PC-9 (cell line): ENCODE results near the gene ITLN1. TPM values are rescaled to one million over a fixed set of nuclear protein-coding genes. Genes with fewer than 3 reads are reported as not detected.
"Not testable (repeated sequence)": the region's sequence is repeated elsewhere in the genome, so short reads cannot be mapped to it uniquely, and the experiment has no call there.

Source experiments
- BruUV-seq: library from RNA; stranded (reverse); fragments of 400-500 nt; replicated peaks from 2 replicates; lab custom pipeline; 2021; lab: Mats Ljungman, UMichigan
- CTCF ChIA-PET: fragments of 300-600 bp; sonication (Branson Sonifier 250); formaldehyde crosslinking; loops from one replicate; lab custom pipeline; 2022; ENCODE audit warnings: antibody characterized with exemption; lab: Charles Lee
- POLR2A ChIA-PET: fragments of 300-600 bp; sonication (Branson Sonifier 250); formaldehyde crosslinking; loops from one replicate; lab custom pipeline; 2022; ENCODE audit warnings: antibody characterized with exemption; ENCODE audit not compliant: unreplicated experiment; lab: Charles Lee
- DNase-seq, 2 experiments: peaks; one replicate each; pipeline versions ENCODE4 v3.0.0 to v3.0.0-alpha.2; 2015 to 2022; ENCODE audit warnings: mixed read lengths in 1 of 2
- H2AFZ ChIP-seq: fragments of 200-600 bp; sonication (generic); 2 replicates; pipeline ENCODE4 v1.8.1; 2017; ENCODE audit warnings: antibody characterized with exemption
- H3F3A ChIP-seq: fragments of 200-600 bp; sonication (generic); 2 replicates; pipeline ENCODE4 v1.8.1; 2017; ENCODE audit warnings: antibody characterized with exemption, mild to moderate bottlenecking, low read depth; ENCODE audit not compliant: insufficient read depth
- H3K27ac ChIP-seq: fragments of 200-600 bp; sonication (generic); 2 replicates; pipeline ENCODE4 v1.6.1; 2016; ENCODE audit warnings: mixed run types
- H3K27me3 ChIP-seq: fragments of 200-600 bp; sonication (generic); 2 replicates; pipeline ENCODE4 v1.6.1; 2016; ENCODE audit warnings: low read depth, mixed run types; ENCODE audit not compliant: insufficient read depth
- H3K36me3 ChIP-seq: fragments of 200-600 bp; sonication (generic); 2 replicates; pipeline ENCODE4 v1.6.1; 2016; ENCODE audit warnings: low read depth, mixed run types
- H3K4me1 ChIP-seq: fragments of 200-600 bp; sonication (generic); replicated peaks from 2 replicates; pipeline ENCODE4 v1.6.1; 2016; ENCODE audit warnings: mixed run types; ENCODE audit not compliant: insufficient read depth
- H3K4me2 ChIP-seq: fragments of 200-600 bp; sonication (generic); 2 replicates; pipeline ENCODE4 v1.6.1; 2017; ENCODE audit warnings: mixed run types
- H3K4me3 ChIP-seq: fragments of 200-600 bp; sonication (generic); 2 replicates; pipeline ENCODE4 v1.6.1; 2016; ENCODE audit warnings: mixed run types
- H3K79me2 ChIP-seq: fragments of 200-600 bp; sonication (generic); 2 replicates; pipeline ENCODE4 v1.6.1; 2017; ENCODE audit warnings: low read depth, mixed run types
- H3K9me2 ChIP-seq: fragments of 200-600 bp; sonication (generic); 2 replicates; pipeline ENCODE4 v1.8.1; 2017; ENCODE audit warnings: mild to moderate bottlenecking; ENCODE audit not compliant: insufficient read depth
- H3K9me3 ChIP-seq: fragments of 200-600 bp; sonication (generic); 2 replicates; pipeline ENCODE4 v1.8.1; 2016; ENCODE audit warnings: low read depth; ENCODE audit not compliant: insufficient read depth
- H4K20me1 ChIP-seq: fragments of 200-600 bp; sonication (generic); 2 replicates; pipeline ENCODE4 v1.8.1; 2017; ENCODE audit not compliant: insufficient read depth
- EZH2 ChIP-seq: fragments of 200-600 bp; sonication (generic); IDR thresholded peaks from 2 replicates; pipeline ENCODE4 v1.8.0; 2017; ENCODE audit warnings: antibody characterized with exemption, low read depth
- intact Hi-C: fragments of 100-400 bp; cut with micrococcal nuclease; formaldehyde crosslinking; loops from one replicate; pipeline ENCODE4 v1.10.0; 2022; ENCODE audit not compliant: unreplicated experiment
- total RNA-seq: library from RNA; stranded (reverse); gene quantifications from 2 replicates; pipeline ENCODE4 v1.2.3, GENCODE V29; 2021
- TF ChIP-seq, protein P1 (sequence below): fragments of 200-600 bp; sonication (generic); conservative IDR thresholded peaks from 2 replicates; pipeline ENCODE4 v1.6.1; 2017; ENCODE audit warnings: mixed run types, antibody characterized with exemption, mild to moderate bottlenecking, moderate library complexity

Gene ITLN1
- total RNA-seq, 1 experiment from 2014 or later = not detected

DNA sequence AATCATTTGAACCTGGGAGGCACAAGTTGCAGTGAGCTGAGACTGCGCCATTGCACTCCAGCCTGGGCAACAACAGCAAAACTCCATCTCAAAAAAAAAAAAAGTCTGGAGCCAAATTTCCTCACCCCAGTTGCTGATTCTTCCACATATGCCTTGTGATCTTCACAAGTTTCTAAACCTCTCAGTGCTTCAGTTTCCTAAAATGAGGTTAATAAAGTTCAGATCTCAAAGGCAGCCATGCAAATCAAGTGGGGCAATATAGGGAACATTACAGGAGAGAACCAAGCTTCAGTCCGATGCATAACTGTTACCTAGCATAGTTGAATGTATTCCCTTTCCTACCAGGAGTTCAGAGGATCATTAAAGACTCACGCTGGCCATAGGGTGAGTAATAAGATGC lies 4.8 kb downstream of the ITLN1 start:
- H3F3A ChIP-seq = no peaks in the 10 kb centered on the region
- H3K27ac ChIP-seq = no peak overlapping the region
- no peaks in the 10 kb centered on the region for H3K9me3 ChIP-seq
- CTCF ChIA-PET = no interaction called here
- no peak for TF ChIP-seq EZH2
- no peak overlapping the region for H3K4me3 ChIP-seq
- no TSS peak for BruUV-seq
- H3K9me2 ChIP-seq = no peaks in the 10 kb centered on the region
- H3K36me3 ChIP-seq = no peaks in the 10 kb centered on the region
- H3K79me2 ChIP-seq = no peaks in the 10 kb centered on the region
- H3K4me1 ChIP-seq = no peaks in the 10 kb centered on the region
- H3K27me3 ChIP-seq = peaks cover 19% of the 10 kb centered on the region
- intact Hi-C loops = no loop called here
- no peak for DNase-seq
- H2AFZ ChIP-seq = no peak overlapping the region
- no peaks in the 10 kb centered on the region for H4K20me1 ChIP-seq
- H3K4me2 ChIP-seq = no peak overlapping the region
- POLR2A ChIA-PET = no interaction called here

DNA sequence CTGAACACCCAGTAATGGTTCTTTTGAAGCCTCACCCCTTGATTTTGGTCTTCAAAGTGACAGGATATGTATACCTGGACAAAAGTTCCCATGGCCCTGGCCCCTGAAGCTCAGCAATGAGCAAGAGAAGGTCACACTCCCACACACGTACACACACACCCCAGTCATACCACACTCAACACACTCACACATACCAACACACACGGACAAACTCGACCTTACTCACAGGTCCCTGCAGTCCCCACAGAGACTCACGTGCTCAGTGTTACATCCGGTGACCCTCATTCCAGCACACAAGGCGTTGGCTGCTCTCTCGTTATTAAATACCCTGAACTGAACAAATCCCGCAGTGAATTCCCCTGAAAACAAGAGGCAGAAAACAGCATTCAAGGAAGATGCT lies 5.9 kb downstream of the ITLN1 start:
- H2AFZ ChIP-seq = no peak overlapping the region
- peaks cover 19% of the 10 kb centered on the region for H3K27me3 ChIP-seq
- H3K79me2 ChIP-seq = no peaks in the 10 kb centered on the region
- H4K20me1 ChIP-seq = no peaks in the 10 kb centered on the region
- no peak overlapping the region for H3K4me2 ChIP-seq
- H3K27ac ChIP-seq = no peak overlapping the region
- BruUV-seq = no TSS peak
- no peaks in the 10 kb centered on the region for H3F3A ChIP-seq
- no peaks in the 10 kb centered on the region for H3K9me2 ChIP-seq
- intact Hi-C loops = no loop called here
- H3K4me3 ChIP-seq = no peak overlapping the region
- ChIA-PET CTCF (no interaction called here), POLR2A (no interaction called here)
- no peaks in the 10 kb centered on the region for H3K4me1 ChIP-seq
- no peak for TF ChIP-seq EZH2
- TF ChIP-seq, protein P1, sequence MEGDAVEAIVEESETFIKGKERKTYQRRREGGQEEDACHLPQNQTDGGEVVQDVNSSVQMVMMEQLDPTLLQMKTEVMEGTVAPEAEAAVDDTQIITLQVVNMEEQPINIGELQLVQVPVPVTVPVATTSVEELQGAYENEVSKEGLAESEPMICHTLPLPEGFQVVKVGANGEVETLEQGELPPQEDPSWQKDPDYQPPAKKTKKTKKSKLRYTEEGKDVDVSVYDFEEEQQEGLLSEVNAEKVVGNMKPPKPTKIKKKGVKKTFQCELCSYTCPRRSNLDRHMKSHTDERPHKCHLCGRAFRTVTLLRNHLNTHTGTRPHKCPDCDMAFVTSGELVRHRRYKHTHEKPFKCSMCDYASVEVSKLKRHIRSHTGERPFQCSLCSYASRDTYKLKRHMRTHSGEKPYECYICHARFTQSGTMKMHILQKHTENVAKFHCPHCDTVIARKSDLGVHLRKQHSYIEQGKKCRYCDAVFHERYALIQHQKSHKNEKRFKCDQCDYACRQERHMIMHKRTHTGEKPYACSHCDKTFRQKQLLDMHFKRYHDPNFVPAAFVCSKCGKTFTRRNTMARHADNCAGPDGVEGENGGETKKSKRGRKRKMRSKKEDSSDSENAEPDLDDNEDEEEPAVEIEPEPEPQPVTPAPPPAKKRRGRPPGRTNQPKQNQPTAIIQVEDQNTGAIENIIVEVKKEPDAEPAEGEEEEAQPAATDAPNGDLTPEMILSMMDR = no peak
- DNase-seq = no peak
- H3K36me3 ChIP-seq = no peaks in the 10 kb centered on the region
- H3K9me3 ChIP-seq = no peaks in the 10 kb centered on the region

DNA sequence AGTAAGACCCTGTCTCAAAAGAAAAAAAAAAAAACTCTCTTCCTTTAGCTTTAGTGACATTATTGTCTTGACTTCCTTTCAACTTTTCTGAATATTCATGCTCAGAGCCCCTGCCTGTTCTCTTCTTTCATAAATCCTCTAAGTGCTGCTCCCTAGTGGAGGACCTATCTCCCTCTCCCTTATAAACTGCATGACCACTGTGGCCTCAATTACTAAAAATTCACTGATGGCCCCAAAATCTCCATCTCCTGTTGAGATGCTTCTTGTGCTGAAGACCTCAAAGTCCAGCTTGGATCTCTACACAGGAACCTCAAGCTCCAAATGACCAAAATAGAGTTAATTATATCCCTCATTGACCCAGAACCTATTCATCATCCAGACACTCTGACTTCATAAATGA lies 7.8 kb downstream of the ITLN1 start:
- BruUV-seq = no TSS peak
- Histone ChIP-seq H3K79me2 (no peaks in the 10 kb centered on the region), H3F3A (no peaks in the 10 kb centered on the region), H3K9me2 (no peaks in the 10 kb centered on the region), H3K9me3 (no peaks in the 10 kb centered on the region), H3K27ac (no peak overlapping the region), H3K4me3 (no peak overlapping the region), H3K27me3 (peaks cover 19% of the 10 kb centered on the region), H2AFZ (no peak overlapping the region), H3K4me2 (no peak overlapping the region), H3K36me3 (no peaks in the 10 kb centered on the region), H3K4me1 (no peaks in the 10 kb centered on the region), H4K20me1 (no peaks in the 10 kb centered on the region)
- DNase-seq = no peak
- intact Hi-C loops = no loop called here
- POLR2A ChIA-PET = no interaction called here
- CTCF ChIA-PET = no interaction called here
- TF ChIP-seq, protein P1 = no peak
- no peak for TF ChIP-seq EZH2

DNA sequence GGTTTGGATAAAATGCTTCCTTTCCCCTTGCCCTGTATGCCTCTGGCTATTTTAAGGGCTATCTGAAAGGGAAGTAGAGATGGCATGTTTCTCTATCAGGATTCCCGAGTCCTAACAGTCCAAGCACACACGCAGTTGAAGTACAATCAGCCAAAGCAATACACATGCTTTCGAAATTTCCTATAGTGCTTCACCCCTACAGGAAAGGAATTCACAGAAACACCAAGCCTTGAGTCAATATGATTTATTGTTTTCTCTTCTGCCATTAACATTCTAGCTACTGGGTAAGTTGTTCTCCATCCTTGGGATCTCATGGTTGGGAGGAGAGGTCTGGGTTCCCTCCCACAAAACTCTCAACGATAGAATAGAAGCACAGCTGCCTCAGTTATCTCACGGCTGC lies 8.7 kb downstream of the ITLN1 start:
- POLR2A ChIA-PET = no interaction called here
- CTCF ChIA-PET = no interaction called here

DNA sequence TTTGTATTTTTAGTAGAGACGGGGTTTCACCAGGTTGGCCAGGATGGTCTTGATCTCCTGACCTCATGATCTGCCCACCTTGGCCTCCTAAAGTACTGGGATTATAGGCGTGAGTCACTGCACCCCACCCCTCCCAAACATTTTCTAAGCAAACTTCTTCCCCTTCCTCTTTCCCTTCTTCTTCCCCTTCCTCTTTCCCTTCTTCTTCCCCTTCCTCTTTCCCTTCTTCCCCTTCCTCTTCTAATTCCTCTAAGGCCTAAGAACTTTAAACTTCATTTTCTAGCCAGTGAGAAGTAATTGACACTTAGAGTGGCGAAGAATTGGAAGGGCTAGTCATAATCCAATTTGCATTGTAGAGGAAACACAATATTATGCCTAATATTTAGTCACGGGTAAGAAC lies 9.4 kb downstream of the ITLN1 start:
- H3K36me3 ChIP-seq, CTCF ChIA-PET, H3K9me3 ChIP-seq, H3F3A ChIP-seq, POLR2A ChIA-PET, H3K4me3 ChIP-seq, H3K79me2 ChIP-seq, H4K20me1 ChIP-seq, H3K4me1 ChIP-seq, H3K4me2 ChIP-seq, H3K27ac ChIP-seq, BruUV-seq, H3K9me2 ChIP-seq, intact Hi-C loops, H2AFZ ChIP-seq, DNase-seq: not testable (repeated sequence)
- H3K27me3 ChIP-seq = peaks cover 16% of the 10 kb centered on the region

More for the DNA sequence above, 8.7 kb downstream of the ITLN1 start:
- Histone ChIP-seq H4K20me1 (no peaks in the 10 kb centered on the region), H3K4me1 (no peaks in the 10 kb centered on the region), H3K4me3 (no peak overlapping the region), H3K9me2 (no peaks in the 10 kb centered on the region), H3K27ac (no peak overlapping the region), H3F3A (no peaks in the 10 kb centered on the region), H3K9me3 (no peaks in the 10 kb centered on the region), H3K27me3 (peaks cover 19% of the 10 kb centered on the region), H3K4me2 (no peak overlapping the region), H3K79me2 (no peaks in the 10 kb centered on the region), H3K36me3 (no peaks in the 10 kb centered on the region), H2AFZ (no peak overlapping the region)
- no peak for TF ChIP-seq EZH2
- TF ChIP-seq, protein P1 = no peak
- DNase-seq = no peak
- BruUV-seq = no TSS peak
- intact Hi-C loops = no loop called here
